Urothelium cell line (cell line): ENCODE data around the gene GIGYF1.
A peak's percentile ranks its signal among the peaks of the same experiment; 100 is the strongest.
"Not testable (repeated sequence)": the region's sequence is repeated elsewhere in the genome, so short reads cannot be mapped to it uniquely, and the experiment has no call there.

Experiments
- DNase-seq: peaks from one replicate; pipeline ENCODE4 v3.0.0; 2011; ENCODE audit warnings: low spot score, mixed read lengths
- FAIRE-seq: peaks from 2 replicates; lab custom pipeline; 2011; peaks lifted over from hg19 to GRCh38; lab: Jason Lieb, UNC

The GIGYF1 gene, protein sequence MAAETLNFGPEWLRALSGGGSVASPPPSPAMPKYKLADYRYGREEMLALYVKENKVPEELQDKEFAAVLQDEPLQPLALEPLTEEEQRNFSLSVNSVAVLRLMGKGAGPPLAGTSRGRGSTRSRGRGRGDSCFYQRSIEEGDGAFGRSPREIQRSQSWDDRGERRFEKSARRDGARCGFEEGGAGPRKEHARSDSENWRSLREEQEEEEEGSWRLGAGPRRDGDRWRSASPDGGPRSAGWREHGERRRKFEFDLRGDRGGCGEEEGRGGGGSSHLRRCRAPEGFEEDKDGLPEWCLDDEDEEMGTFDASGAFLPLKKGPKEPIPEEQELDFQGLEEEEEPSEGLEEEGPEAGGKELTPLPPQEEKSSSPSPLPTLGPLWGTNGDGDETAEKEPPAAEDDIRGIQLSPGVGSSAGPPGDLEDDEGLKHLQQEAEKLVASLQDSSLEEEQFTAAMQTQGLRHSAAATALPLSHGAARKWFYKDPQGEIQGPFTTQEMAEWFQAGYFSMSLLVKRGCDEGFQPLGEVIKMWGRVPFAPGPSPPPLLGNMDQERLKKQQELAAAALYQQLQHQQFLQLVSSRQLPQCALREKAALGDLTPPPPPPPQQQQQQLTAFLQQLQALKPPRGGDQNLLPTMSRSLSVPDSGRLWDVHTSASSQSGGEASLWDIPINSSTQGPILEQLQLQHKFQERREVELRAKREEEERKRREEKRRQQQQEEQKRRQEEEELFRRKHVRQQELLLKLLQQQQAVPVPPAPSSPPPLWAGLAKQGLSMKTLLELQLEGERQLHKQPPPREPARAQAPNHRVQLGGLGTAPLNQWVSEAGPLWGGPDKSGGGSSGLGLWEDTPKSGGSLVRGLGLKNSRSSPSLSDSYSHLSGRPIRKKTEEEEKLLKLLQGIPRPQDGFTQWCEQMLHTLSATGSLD (N-terminal part only)

GRCh38 chr7:100694098-100694745 is at the start of gene GIGYF1:
Gene GIGYF1 (minus strand): TSS chr7:100694250. CDS start chr7:100688238, 6,012 bp downstream.
- FAIRE-seq (no peak), DNase-seq (peak; percentile 98)

DNA sequence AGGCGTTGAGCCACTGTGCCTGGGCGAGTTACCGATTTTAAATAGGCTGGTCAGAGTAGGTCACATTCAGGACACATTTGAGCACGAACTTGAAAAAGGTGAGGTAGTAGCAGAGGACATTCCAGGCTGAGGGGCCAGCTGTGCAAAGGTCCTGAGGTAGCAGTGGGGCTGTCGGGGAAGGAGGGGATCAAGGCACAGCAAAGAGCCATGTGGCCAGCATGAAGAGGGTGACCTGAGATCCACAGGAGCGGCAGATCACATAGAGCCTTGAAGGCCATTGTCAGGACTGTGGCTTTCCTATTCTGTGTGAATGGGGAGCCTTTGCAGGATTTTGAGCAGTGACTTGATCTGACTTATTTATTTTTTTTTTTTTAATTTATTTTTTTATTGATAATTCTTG is 45.9 kb upstream of the GIGYF1 start:
- FAIRE-seq, result no peak

GRCh38 chr7:100736671-100737070 is 42.6 kb upstream of the GIGYF1 start:
- FAIRE-seq (no peak), DNase-seq (no peak)

More for the DNA sequence above, 45.9 kb upstream of the GIGYF1 start:
- no peak for DNase-seq

DNA sequence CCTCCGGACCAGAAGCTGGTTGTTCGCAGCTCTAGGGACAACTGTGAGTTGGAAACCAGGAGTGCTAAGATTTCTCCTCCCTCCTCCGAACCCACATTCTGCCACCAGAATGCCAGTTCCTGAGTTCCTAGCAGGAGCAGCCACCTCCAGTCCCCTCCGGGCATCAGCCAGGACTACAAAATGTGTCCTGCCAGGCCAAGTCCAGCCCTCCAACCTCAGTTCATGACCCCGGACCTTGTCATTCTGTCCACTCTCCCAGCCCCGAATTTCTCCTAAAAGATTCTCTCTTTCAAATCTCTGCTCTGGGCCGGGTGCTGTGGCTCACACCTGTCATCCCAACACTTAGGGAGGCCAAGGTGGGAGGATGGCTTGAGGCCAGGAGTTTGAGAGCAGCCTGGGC is 41.7 kb upstream of the GIGYF1 start:
- no peak for FAIRE-seq
- no peak for DNase-seq

- FAIRE-seq, result no peak
- DNase-seq, result no peak
Measured at GRCh38 chr7:100731937-100732636, 38.0 kb upstream of the GIGYF1 start.

DNA sequence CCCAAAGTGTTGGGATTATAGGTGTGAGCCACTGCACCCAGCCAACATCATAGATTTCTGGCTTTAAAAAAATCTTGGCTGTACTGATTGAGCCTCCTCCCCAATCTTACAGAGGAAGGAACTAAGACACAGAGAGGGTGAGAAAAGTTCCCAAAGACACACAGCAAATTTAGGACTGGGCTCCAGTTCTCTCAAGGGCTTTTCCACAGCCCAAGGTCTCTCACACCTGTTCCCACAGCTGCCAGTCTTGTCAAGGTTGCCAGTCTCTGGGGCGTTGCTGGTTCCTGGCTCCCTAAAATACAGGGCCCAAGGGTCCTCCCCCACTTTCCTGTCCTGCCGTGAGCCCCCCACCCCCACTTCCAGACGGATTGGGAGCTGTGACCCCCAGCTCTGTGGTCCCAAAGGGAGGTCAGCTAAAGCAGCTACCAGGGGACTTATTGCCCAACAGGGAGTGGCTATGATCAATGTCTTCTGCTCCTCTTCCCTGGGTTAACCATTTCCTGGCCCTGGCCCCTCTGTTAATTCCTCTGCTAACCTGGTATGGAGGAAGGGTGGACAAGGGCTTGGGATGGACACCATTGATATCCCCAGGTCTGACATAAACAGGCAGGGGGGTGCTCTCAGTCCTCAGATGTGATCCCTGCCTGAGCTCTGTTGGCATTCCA is 36.2 kb upstream of the GIGYF1 start:
- DNase-seq, result no peak

GRCh38 chr7:100728196-100728595 is 34.1 kb upstream of the GIGYF1 start:
- no peak for DNase-seq
- no peak for FAIRE-seq

More for the DNA sequence above, 36.2 kb upstream of the GIGYF1 start:
- FAIRE-seq, result no peak

- DNase-seq (peak; percentile 70), FAIRE-seq (no peak)
Measured at GRCh38 chr7:100726996-100727761, 33.1 kb upstream of the GIGYF1 start.

DNA sequence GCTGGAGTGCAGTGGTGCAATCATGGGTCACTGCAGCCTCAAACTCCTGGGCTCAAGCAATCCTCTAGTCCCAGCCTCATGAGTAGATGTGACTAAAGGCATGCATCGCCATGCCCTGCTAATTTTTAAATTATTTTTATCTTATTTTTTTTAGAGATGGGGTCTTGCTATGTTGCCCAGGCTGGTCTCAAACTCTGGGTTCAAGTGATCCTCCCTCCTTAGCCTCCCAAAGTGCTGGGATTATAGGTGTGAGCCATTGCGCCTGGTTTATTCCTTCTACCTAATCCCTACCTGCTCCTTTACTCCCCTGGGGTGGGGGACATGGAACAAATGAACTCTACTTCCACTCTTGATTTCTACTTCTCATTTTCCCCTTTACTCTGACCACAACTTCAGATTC is 30.3 kb upstream of the GIGYF1 start:
- not testable (repeated sequence) for DNase-seq, FAIRE-seq

- FAIRE-seq, result no peak
- no peak for DNase-seq
Measured at GRCh38 chr7:100723732-100724275, 29.8 kb upstream of the GIGYF1 start.

DNA sequence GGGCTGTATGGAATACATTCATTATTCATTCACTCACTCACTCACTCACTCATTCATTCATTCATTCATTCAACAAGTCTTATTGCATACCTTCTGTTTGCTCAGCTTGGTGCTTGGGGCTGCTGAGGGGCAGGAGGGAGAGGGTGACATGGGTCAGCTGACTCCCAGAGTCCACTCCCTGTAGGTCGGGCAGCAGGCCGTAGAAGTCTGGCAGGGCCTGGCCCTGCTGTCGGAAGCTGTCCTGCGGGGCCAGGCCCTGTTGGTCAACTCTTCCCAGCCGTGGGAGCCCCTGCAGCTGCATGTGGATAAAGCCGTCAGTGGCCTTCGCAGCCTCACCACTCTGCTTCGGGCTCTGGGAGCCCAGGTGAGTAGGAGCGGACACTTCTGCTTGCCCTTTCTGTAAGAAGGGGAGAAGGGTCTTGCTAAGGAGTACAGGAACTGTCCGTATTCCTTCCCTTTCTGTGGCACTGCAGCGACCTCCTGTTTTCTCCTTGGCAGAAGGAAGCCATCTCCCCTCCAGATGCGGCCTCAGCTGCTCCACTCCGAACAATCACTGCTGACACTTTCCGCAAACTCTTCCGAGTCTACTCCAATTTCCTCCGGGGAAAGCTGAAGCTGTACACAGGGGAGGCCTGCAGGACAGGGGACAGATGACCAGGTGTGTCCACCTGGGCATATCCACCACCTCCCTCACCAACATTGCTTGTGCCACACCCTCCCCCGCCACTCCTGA is 28.6 kb upstream of the GIGYF1 start:
- FAIRE-seq (no peak), DNase-seq (no peak)

GRCh38 chr7:100721505-100721812 is 27.4 kb upstream of the GIGYF1 start:
- DNase-seq (no peak), FAIRE-seq (no peak)

DNA sequence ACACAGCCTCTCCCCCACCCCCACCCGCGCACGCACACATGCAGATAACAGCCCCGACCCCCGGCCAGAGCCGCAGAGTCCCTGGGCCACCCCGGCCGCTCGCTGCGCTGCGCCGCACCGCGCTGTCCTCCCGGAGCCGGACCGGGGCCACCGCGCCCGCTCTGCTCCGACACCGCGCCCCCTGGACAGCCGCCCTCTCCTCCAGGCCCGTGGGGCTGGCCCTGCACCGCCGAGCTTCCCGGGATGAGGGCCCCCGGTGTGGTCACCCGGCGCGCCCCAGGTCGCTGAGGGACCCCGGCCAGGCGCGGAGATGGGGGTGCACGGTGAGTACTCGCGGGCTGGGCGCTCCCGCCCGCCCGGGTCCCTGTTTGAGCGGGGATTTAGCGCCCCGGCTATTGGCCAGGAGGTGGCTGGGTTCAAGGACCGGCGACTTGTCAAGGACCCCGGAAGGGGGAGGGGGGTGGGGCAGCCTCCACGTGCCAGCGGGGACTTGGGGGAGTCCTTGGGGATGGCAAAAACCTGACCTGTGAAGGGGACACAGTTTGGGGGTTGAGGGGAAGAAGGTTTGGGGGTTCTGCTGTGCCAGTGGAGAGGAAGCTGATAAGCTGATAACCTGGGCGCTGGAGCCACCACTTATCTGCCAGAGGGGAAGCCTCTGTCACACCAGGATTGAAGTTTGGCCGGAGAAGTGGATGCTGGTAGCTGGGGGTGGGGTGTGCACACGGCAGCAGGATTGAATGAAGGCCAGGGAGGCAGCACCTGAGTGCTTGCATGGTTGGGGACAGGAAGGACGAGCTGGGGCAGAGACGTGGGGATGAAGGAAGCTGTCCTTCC is 26.8 kb upstream of the GIGYF1 start:
- DNase-seq, result no peak
- no peak for FAIRE-seq

DNA sequence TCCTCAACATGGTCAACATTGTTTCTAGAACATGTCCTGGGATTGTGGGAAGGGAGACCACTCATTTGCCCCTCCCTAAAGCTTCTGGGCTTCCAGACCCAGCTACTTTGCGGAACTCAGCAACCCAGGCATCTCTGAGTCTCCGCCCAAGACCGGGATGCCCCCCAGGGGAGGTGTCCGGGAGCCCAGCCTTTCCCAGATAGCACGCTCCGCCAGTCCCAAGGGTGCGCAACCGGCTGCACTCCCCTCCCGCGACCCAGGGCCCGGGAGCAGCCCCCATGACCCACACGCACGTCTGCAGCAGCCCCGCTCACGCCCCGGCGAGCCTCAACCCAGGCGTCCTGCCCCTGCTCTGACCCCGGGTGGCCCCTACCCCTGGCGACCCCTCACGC is 26.2 kb upstream of the GIGYF1 start, which contains the start of gene EPO:
Gene EPO, plus strand, starts transcription at position 190 of the 392 bp plus-strand sequence. CDS start 513 bp downstream, outside the sequence.
- DNase-seq (no peak), FAIRE-seq (no peak)

GRCh38 chr7:100719523-100720278 is 25.7 kb upstream of the GIGYF1 start:
- FAIRE-seq (no peak), DNase-seq (no peak)

GRCh38 chr7:100717073-100717472 is 23.0 kb upstream of the GIGYF1 start:
- DNase-seq, FAIRE-seq: not testable (repeated sequence)

- DNase-seq, result no peak
- no peak for FAIRE-seq
Measured at GRCh38 chr7:100714725-100715124, 20.7 kb upstream of the GIGYF1 start.
